WTC11 (cell line): ENCODE results near the gene PTPRCAP. TPM values are rescaled to one million over a fixed set of nuclear protein-coding genes. Genes with fewer than 3 reads are reported as not detected.
A peak's percentile ranks its signal among the peaks of the same experiment; 100 is the strongest.

Source experiments
- ATF3 ChIP-seq: sonication (generic); formaldehyde crosslinking; conservative IDR thresholded peaks from 2 replicates; pipeline ENCODE4 v1.8.1; 2022; ENCODE audit warnings: mild to moderate bottlenecking, missing genetic modification reagents
- CDX4 ChIP-seq: fragments of 250-450 bp; sonication (Bioruptor Pico); IDR thresholded peaks from 2 replicates; pipeline ENCODE4 v1.9.0; 2021; ENCODE audit warnings: moderate library complexity, mild to moderate bottlenecking, inconsistent platforms, borderline replicate concordance
- CREM ChIP-seq: sonication (generic); formaldehyde crosslinking; IDR thresholded peaks from 2 replicates; pipeline ENCODE4 v1.8.1; 2022; ENCODE audit warnings: mild to moderate bottlenecking, missing genetic modification reagents, moderate library complexity
- E2F1 ChIP-seq: sonication (generic); formaldehyde crosslinking; IDR thresholded peaks from 2 replicates; pipeline ENCODE4 v1.8.0; 2022; ENCODE audit warnings: mild to moderate bottlenecking, missing genetic modification reagents
- ELF4 ChIP-seq: sonication (generic); formaldehyde crosslinking; IDR thresholded peaks from 2 replicates; pipeline ENCODE4 v1.8.1; 2022; ENCODE audit warnings: low read depth, mild to moderate bottlenecking, moderate library complexity, missing genetic modification reagents
- EMX1 ChIP-seq: fragments of 250-450 bp; sonication (Bioruptor Pico); IDR thresholded peaks from 2 replicates; pipeline ENCODE4 v1.8.0; 2021; ENCODE audit warnings: mild to moderate bottlenecking
- FOXJ3 ChIP-seq: sonication (generic); formaldehyde crosslinking; IDR thresholded peaks from 2 replicates; pipeline ENCODE4 v1.9.0; 2021; ENCODE audit warnings: missing genetic modification reagents, mild to moderate bottlenecking, borderline replicate concordance
- FOXK1 ChIP-seq: sonication (generic); formaldehyde crosslinking; IDR thresholded peaks from 2 replicates; pipeline ENCODE4 v1.8.0; 2022; ENCODE audit warnings: mild to moderate bottlenecking, moderate library complexity, missing genetic modification reagents
- FOXP1 ChIP-seq: sonication (generic); formaldehyde crosslinking; IDR thresholded peaks from 2 replicates; pipeline ENCODE4 v1.8.0; 2022; ENCODE audit warnings: missing genetic modification reagents, mild to moderate bottlenecking, moderate library complexity, borderline replicate concordance
- GRHL2 ChIP-seq: fragments of 250-450 bp; sonication (Bioruptor Pico); IDR thresholded peaks from 2 replicates; pipeline ENCODE4 v1.8.0; 2022; ENCODE audit warnings: mild to moderate bottlenecking, moderate library complexity; ENCODE audit not compliant: insufficient replicate concordance, severe bottlenecking
- JAZF1 ChIP-seq: fragments of 250-450 bp; sonication (Bioruptor Pico); IDR thresholded peaks from 2 replicates; pipeline ENCODE4 v1.9.0; 2021; ENCODE audit warnings: moderate library complexity, mild to moderate bottlenecking, inconsistent platforms
- NFATC4 ChIP-seq: fragments of 250-450 bp; sonication (Bioruptor Pico); IDR thresholded peaks from 2 replicates; pipeline ENCODE4 v1.9.0; 2021; ENCODE audit warnings: mild to moderate bottlenecking
- NFE2L1 ChIP-seq: sonication (generic); formaldehyde crosslinking; IDR thresholded peaks from 2 replicates; pipeline ENCODE4 v1.8.1; 2023; ENCODE audit warnings: missing genetic modification reagents
- NR1H2 ChIP-seq: sonication (generic); formaldehyde crosslinking; IDR thresholded peaks from 2 replicates; pipeline ENCODE4 v1.9.0; 2021; ENCODE audit warnings: mild to moderate bottlenecking, moderate library complexity, missing genetic modification reagents
- NR3C1 ChIP-seq: sonication (generic); formaldehyde crosslinking; conservative IDR thresholded peaks from 2 replicates; pipeline ENCODE4 v1.8.1; 2023; ENCODE audit warnings: low read depth, mild to moderate bottlenecking, missing genetic modification reagents
- PRRX2 ChIP-seq: fragments of 250-450 bp; sonication (Bioruptor Pico); IDR thresholded peaks from 2 replicates; pipeline ENCODE4 v1.8.0; 2021; ENCODE audit warnings: mild to moderate bottlenecking
- RORB ChIP-seq: fragments of 250-450 bp; sonication (Bioruptor Pico); IDR thresholded peaks from 2 replicates; pipeline ENCODE4 v1.9.0; 2021; ENCODE audit warnings: mild to moderate bottlenecking
- SMAD4 ChIP-seq: sonication (generic); formaldehyde crosslinking; IDR thresholded peaks from 2 replicates; pipeline ENCODE4 v1.8.0; 2022; ENCODE audit warnings: mild to moderate bottlenecking, missing genetic modification reagents
- SP1 ChIP-seq: sonication (generic); formaldehyde crosslinking; conservative IDR thresholded peaks from 2 replicates; pipeline ENCODE4 v1.8.1; 2022; ENCODE audit warnings: missing genetic modification reagents
- TP53 ChIP-seq: sonication (generic); formaldehyde crosslinking; IDR thresholded peaks from 2 replicates; pipeline ENCODE4 v1.8.1; 2023; ENCODE audit warnings: mild to moderate bottlenecking, missing genetic modification reagents
- ZBTB21 ChIP-seq: sonication (generic); formaldehyde crosslinking; IDR thresholded peaks from 2 replicates; pipeline ENCODE4 v1.8.1; 2023; ENCODE audit warnings: mild to moderate bottlenecking, missing genetic modification reagents, borderline replicate concordance
- ZNF317 ChIP-seq: sonication (generic); formaldehyde crosslinking; IDR thresholded peaks from 2 replicates; pipeline ENCODE4 v1.8.1; 2023; ENCODE audit warnings: low read depth, mild to moderate bottlenecking, moderate library complexity, missing genetic modification reagents, borderline replicate concordance
- ZNF423 ChIP-seq: fragments of 250-450 bp; sonication (Bioruptor Pico); IDR thresholded peaks from 2 replicates; pipeline ENCODE4 v2.1.2; 2022; ENCODE audit warnings: mild to moderate bottlenecking, moderate library complexity
- total RNA-seq: library from RNA; stranded (reverse); gene quantifications from 3 replicates; pipeline ENCODE4 v1.2.3, GENCODE V29; 2021
- TF ChIP-seq, protein P1 (sequence below): sonication (generic); formaldehyde crosslinking; IDR thresholded peaks from 2 replicates; pipeline ENCODE4 v1.8.0; 2022; ENCODE audit warnings: mild to moderate bottlenecking, missing genetic modification reagents
- TF ChIP-seq, protein P2 (sequence below): sonication (generic); formaldehyde crosslinking; conservative IDR thresholded peaks from 2 replicates; pipeline ENCODE4 v1.8.1; 2023; ENCODE audit warnings: mild to moderate bottlenecking, low read depth, missing genetic modification reagents, moderate library complexity
- TF ChIP-seq, protein P3 (sequence below): fragments of 200-600 bp; IDR thresholded peaks from 2 replicates; pipeline ENCODE4 v1.8.0; 2022; ENCODE audit warnings: antibody characterized with exemption
- TF ChIP-seq, protein P4 (sequence below): fragments of 250-450 bp; sonication (Bioruptor Pico); IDR thresholded peaks from 2 replicates; pipeline ENCODE4 v1.8.0; 2021; ENCODE audit warnings: mild to moderate bottlenecking
- TF ChIP-seq, protein P5 (sequence below): sonication (generic); formaldehyde crosslinking; IDR thresholded peaks from 2 replicates; pipeline ENCODE4 v1.8.1; 2022; ENCODE audit warnings: mild to moderate bottlenecking, moderate library complexity, missing genetic modification reagents
- TF ChIP-seq, protein P6 (sequence below): sonication (generic); formaldehyde crosslinking; IDR thresholded peaks from 2 replicates; pipeline ENCODE4 v1.8.0; 2023; ENCODE audit warnings: missing genetic modification reagents

Gene PTPRCAP
- total RNA-seq, 1 experiment from 2014 or later: 3.6 TPM

GRCh38 chr11:67391304-67392182, 45.9 kb downstream of the PTPRCAP start, which contains the start of gene RAD9A (continued):
- peak; percentile 94 for TF ChIP-seq E2F1 (CRISPR knock-in tag)
- TF ChIP-seq ZNF317 (CRISPR knock-in tag): 0 out of 2 replicates have a peak, but pooled peaks have one; percentile 32
- peak; percentile 92 for TF ChIP-seq ZBTB21 (CRISPR knock-in tag)
- TF ChIP-seq, protein P1, sequence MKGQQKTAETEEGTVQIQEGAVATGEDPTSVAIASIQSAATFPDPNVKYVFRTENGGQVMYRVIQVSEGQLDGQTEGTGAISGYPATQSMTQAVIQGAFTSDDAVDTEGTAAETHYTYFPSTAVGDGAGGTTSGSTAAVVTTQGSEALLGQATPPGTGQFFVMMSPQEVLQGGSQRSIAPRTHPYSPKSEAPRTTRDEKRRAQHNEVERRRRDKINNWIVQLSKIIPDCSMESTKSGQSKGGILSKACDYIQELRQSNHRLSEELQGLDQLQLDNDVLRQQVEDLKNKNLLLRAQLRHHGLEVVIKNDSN: peak; percentile 100
- peak; percentile 66; the same call in 1 of the 2 replicates for TF ChIP-seq CREM (CRISPR knock-in tag)
- TF ChIP-seq, protein P2, sequence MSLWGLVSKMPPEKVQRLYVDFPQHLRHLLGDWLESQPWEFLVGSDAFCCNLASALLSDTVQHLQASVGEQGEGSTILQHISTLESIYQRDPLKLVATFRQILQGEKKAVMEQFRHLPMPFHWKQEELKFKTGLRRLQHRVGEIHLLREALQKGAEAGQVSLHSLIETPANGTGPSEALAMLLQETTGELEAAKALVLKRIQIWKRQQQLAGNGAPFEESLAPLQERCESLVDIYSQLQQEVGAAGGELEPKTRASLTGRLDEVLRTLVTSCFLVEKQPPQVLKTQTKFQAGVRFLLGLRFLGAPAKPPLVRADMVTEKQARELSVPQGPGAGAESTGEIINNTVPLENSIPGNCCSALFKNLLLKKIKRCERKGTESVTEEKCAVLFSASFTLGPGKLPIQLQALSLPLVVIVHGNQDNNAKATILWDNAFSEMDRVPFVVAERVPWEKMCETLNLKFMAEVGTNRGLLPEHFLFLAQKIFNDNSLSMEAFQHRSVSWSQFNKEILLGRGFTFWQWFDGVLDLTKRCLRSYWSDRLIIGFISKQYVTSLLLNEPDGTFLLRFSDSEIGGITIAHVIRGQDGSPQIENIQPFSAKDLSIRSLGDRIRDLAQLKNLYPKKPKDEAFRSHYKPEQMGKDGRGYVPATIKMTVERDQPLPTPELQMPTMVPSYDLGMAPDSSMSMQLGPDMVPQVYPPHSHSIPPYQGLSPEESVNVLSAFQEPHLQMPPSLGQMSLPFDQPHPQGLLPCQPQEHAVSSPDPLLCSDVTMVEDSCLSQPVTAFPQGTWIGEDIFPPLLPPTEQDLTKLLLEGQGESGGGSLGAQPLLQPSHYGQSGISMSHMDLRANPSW (CRISPR knock-in tag): no peak
- peak; percentile 94 for TF ChIP-seq FOXP1 (CRISPR knock-in tag)
- TF ChIP-seq SP1 (CRISPR knock-in tag): peak; percentile 94
- TF ChIP-seq ATF3 (CRISPR knock-in tag): no peak
- no peak for TF ChIP-seq FOXJ3 (CRISPR knock-in tag)
- TF ChIP-seq, protein P3, sequence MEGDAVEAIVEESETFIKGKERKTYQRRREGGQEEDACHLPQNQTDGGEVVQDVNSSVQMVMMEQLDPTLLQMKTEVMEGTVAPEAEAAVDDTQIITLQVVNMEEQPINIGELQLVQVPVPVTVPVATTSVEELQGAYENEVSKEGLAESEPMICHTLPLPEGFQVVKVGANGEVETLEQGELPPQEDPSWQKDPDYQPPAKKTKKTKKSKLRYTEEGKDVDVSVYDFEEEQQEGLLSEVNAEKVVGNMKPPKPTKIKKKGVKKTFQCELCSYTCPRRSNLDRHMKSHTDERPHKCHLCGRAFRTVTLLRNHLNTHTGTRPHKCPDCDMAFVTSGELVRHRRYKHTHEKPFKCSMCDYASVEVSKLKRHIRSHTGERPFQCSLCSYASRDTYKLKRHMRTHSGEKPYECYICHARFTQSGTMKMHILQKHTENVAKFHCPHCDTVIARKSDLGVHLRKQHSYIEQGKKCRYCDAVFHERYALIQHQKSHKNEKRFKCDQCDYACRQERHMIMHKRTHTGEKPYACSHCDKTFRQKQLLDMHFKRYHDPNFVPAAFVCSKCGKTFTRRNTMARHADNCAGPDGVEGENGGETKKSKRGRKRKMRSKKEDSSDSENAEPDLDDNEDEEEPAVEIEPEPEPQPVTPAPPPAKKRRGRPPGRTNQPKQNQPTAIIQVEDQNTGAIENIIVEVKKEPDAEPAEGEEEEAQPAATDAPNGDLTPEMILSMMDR: no peak
- no peak for TF ChIP-seq EMX1 (CRISPR knock-in tag)
- TF ChIP-seq, protein P4, sequence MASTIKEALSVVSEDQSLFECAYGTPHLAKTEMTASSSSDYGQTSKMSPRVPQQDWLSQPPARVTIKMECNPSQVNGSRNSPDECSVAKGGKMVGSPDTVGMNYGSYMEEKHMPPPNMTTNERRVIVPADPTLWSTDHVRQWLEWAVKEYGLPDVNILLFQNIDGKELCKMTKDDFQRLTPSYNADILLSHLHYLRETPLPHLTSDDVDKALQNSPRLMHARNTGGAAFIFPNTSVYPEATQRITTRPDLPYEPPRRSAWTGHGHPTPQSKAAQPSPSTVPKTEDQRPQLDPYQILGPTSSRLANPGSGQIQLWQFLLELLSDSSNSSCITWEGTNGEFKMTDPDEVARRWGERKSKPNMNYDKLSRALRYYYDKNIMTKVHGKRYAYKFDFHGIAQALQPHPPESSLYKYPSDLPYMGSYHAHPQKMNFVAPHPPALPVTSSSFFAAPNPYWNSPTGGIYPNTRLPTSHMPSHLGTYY (CRISPR knock-in tag): no peak
- no peak for TF ChIP-seq CDX4 (CRISPR knock-in tag)
- TF ChIP-seq, protein P5, sequence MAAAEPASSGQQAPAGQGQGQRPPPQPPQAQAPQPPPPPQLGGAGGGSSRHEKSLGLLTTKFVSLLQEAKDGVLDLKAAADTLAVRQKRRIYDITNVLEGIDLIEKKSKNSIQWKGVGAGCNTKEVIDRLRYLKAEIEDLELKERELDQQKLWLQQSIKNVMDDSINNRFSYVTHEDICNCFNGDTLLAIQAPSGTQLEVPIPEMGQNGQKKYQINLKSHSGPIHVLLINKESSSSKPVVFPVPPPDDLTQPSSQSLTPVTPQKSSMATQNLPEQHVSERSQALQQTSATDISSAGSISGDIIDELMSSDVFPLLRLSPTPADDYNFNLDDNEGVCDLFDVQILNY: peak; percentile 98
- no peak for TF ChIP-seq NFATC4 (CRISPR knock-in tag)
- no peak for TF ChIP-seq ELF4
- peak; percentile 89; the same call in 1 of the 2 replicates for TF ChIP-seq TP53 (CRISPR knock-in tag)
- TF ChIP-seq, protein P6, sequence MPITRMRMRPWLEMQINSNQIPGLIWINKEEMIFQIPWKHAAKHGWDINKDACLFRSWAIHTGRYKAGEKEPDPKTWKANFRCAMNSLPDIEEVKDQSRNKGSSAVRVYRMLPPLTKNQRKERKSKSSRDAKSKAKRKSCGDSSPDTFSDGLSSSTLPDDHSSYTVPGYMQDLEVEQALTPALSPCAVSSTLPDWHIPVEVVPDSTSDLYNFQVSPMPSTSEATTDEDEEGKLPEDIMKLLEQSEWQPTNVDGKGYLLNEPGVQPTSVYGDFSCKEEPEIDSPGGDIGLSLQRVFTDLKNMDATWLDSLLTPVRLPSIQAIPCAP (CRISPR knock-in tag): peak; percentile 88; the same call in 1 of the 2 replicates
- peak; percentile 97 for TF ChIP-seq FOXK1 (CRISPR knock-in tag)
- no peak for TF ChIP-seq PRRX2 (CRISPR knock-in tag)
- no peak for TF ChIP-seq RORB (CRISPR knock-in tag)
- no peak for TF ChIP-seq GRHL2 (CRISPR knock-in tag)
- 0 out of 2 replicates have a peak, but pooled peaks have one; percentile 2 for TF ChIP-seq ZNF423 (CRISPR knock-in tag)
- no peak for TF ChIP-seq NR1H2 (CRISPR knock-in tag)
- TF ChIP-seq NFE2L1 (CRISPR knock-in tag): 0 out of 2 replicates have a peak, but pooled peaks have one; percentile 55
- 0 out of 2 replicates have a peak, but pooled peaks have one; percentile 53 for TF ChIP-seq SMAD4 (CRISPR knock-in tag)
- no peak for TF ChIP-seq NR3C1 (CRISPR knock-in tag)
- TF ChIP-seq JAZF1: no peak
